ENCODE data around the gene MGMT.

The MGMT gene

DNA sequence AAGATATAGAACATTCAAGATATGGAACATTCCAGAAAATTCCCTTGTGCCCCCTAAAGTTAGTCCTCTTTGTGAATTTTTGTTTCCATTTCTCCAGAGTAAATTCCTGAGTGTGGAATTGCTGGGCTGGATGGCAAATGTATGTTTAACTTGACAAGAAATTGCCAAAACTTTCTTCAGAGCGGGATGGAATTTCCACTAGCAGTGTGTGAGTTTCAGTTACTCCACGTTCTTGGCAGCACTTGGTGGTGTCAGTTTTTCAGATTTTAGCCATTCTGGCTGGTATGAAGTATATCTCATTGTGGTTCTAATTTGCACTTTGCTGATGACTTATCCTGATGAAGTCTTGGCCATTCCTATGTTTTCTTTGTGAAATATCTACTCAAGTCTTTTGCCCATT, 71.2 kb downstream of the MGMT start:
- TF ChIP-seq, protein P1, sequence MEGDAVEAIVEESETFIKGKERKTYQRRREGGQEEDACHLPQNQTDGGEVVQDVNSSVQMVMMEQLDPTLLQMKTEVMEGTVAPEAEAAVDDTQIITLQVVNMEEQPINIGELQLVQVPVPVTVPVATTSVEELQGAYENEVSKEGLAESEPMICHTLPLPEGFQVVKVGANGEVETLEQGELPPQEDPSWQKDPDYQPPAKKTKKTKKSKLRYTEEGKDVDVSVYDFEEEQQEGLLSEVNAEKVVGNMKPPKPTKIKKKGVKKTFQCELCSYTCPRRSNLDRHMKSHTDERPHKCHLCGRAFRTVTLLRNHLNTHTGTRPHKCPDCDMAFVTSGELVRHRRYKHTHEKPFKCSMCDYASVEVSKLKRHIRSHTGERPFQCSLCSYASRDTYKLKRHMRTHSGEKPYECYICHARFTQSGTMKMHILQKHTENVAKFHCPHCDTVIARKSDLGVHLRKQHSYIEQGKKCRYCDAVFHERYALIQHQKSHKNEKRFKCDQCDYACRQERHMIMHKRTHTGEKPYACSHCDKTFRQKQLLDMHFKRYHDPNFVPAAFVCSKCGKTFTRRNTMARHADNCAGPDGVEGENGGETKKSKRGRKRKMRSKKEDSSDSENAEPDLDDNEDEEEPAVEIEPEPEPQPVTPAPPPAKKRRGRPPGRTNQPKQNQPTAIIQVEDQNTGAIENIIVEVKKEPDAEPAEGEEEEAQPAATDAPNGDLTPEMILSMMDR (IDR thresholded peaks at IDR 0.05; ENCODE audit: low read depth, low read length, missing control alignments) = no peak
- DNase-seq (ENCODE audit: low read depth) = no peak
- no peak overlapping the region for H3K4me3 ChIP-seq (ENCODE audit: low read depth, low read length)
- in situ Hi-C loops (cut with HindIII; ENCODE audit: low sequenced_read_pairs) = no loop called here

DNA sequence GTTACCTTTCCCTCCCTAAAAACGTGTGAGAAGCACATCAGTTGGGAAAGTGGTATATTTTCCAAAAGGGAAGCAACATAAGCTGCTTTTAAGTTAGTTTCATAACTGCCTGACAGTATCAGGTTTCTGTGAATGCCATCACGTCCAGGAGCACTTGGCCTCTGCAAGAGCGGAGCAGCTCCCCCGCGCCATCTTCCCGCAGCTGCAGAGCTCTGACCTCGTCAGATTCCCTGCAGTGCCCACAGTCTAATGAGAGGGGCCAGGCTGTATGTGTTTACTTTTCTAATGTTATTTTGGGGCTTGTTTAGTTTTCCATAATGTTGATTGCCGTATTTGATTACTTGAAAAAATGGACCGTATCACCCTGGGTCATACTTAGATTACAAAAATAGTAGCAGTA, 74.2 kb downstream of the MGMT start:
- in situ Hi-C loops (cut with HindIII; ENCODE audit: low sequenced_read_pairs) = no loop called here
- TF ChIP-seq, protein P1 (IDR thresholded peaks at IDR 0.05; ENCODE audit: low read depth, low read length, missing control alignments) = no peak
- no peak for DNase-seq (ENCODE audit: low read depth)

GRCh38 chr10:129541748-129542487, 74.9 kb downstream of the MGMT start:
- in situ Hi-C loops (cut with HindIII; ENCODE audit: low sequenced_read_pairs) = no loop called here
- H3K4me3 ChIP-seq (ENCODE audit: low read depth, low read length) = no peak overlapping the region
- TF ChIP-seq, protein P1 (IDR thresholded peaks at IDR 0.05; ENCODE audit: low read depth, low read length, missing control alignments) = no peak
- DNase-seq (ENCODE audit: low read depth) = no peak

More for the DNA sequence above, 74.2 kb downstream of the MGMT start:
- H3K4me3 ChIP-seq (ENCODE audit: low read depth, low read length) = no peak overlapping the region

DNA sequence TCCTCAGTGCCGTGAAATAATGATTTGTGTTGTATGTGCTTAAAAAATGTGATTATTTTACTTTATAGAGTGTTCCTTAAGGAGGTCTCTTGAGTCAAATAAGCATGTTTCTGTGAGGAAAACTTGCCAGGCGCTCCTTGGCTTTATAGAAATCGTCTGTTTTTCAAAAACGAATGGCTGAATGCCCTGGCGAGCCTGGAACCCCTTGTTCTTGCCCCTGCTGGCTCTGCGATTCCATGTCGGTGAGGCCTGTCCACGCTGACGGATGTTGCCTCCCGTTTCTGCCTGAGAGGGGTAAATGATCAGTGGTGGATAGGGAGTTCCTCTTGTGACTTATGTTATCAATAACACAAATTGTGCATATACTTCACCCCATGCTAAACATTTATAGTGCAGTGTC, 75.5 kb downstream of the MGMT start:
- in situ Hi-C loops (cut with HindIII; ENCODE audit: low sequenced_read_pairs) = no loop called here
- H3K4me3 ChIP-seq (ENCODE audit: low read depth, low read length) = no peak overlapping the region
- TF ChIP-seq, protein P1 (IDR thresholded peaks at IDR 0.05; ENCODE audit: low read depth, low read length, missing control alignments) = no peak
- no peak for DNase-seq (ENCODE audit: low read depth)

GRCh38 chr10:129544205-129545202, 77.5 kb downstream of the MGMT start:
- TF ChIP-seq, protein P1 (IDR thresholded peaks at IDR 0.05; ENCODE audit: low read depth, low read length, missing control alignments) = no peak
- in situ Hi-C loops (cut with HindIII; ENCODE audit: low sequenced_read_pairs) = no loop called here
- no peak overlapping the region for H3K4me3 ChIP-seq (ENCODE audit: low read depth, low read length)

DNA sequence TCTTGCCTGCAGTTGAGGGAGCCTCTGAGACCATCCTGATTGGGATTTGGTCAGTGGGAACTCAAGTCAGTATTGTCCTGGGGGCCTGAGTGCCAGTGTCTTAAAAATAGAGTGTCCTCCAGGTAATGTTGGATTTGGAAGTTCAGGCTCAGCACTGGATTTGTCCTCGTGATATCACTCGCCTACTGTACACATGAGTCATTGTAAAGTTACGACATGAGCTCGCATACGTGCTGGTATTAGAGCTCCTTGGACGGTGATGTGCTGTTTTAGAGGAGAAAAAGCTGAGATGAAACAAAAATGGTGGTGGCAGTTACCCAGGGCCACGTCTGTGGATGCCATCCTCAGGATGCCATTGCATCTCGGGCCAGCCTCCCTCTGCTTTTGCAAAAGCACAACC, 78.2 kb downstream of the MGMT start:
- in situ Hi-C loops (cut with HindIII; ENCODE audit: low sequenced_read_pairs) = no loop called here

More at GRCh38 chr10:129544205-129545202, 77.5 kb downstream of the MGMT start:
- DNase-seq (ENCODE audit: low read depth) = no peak

More for the DNA sequence above, 78.2 kb downstream of the MGMT start:
- TF ChIP-seq, protein P1 (IDR thresholded peaks at IDR 0.05; ENCODE audit: low read depth, low read length, missing control alignments) = no peak
- no peak for DNase-seq (ENCODE audit: low read depth)
- H3K4me3 ChIP-seq (ENCODE audit: low read depth, low read length) = no peak overlapping the region
